Measurements from ENCODE around the gene CCND3.

- TF ChIP-seq CTCF (IDR thresholded peaks at IDR 0.05): no peak
- no peak for TF ChIP-seq POLR2A (IDR thresholded peaks at IDR 0.05)
Observed at GRCh38 chr6:41914343-41914742, 27.3 kb downstream of the CCND3 start.

Measured in prostate gland (tissue), 2 donors.